Lower lobe of right lung (tissue), 2 donors: ENCODE measurements around the gene ATG3. TPM values are rescaled to one million over a fixed set of nuclear protein-coding genes. Genes with fewer than 3 reads are reported as not detected.
A peak's percentile ranks its signal among the peaks of the same experiment; 100 is the strongest.
"Not testable (repeated sequence)": the region's sequence is repeated elsewhere in the genome, so short reads cannot be mapped to it uniquely, and the experiment has no call there.

Experiments used
- ATAC-seq, 2 donors: fragments of 200-7000 bp; cut with Tn5 transposase; one replicate each; pipeline ENCODE4 v1.9.1; 2020 to 2022; ENCODE audit warnings: mild to moderate bottlenecking in 2 of 2, moderate library complexity in 2 of 2
- DNase-seq: peaks from one replicate; pipeline ENCODE4 v3.0.0-alpha.2; 2020
- H3K27ac ChIP-seq: fragments of 200-600 bp; one replicate; pipeline ENCODE4 v1.8.0; 2022
- H3K27me3 ChIP-seq: fragments of 200-600 bp; one replicate; pipeline ENCODE4 v1.8.0; 2022; ENCODE audit warnings: low read depth
- H3K36me3 ChIP-seq: fragments of 200-600 bp; one replicate; pipeline ENCODE4 v1.8.0; 2022; ENCODE audit warnings: mild to moderate bottlenecking
- H3K4me1 ChIP-seq: fragments of 200-600 bp; one replicate; pipeline ENCODE4 v1.8.0; 2022
- H3K4me3 ChIP-seq: fragments of 200-600 bp; one replicate; pipeline ENCODE4 v1.8.0; 2022; ENCODE audit warnings: mild to moderate bottlenecking
- H3K9me3 ChIP-seq: fragments of 200-600 bp; one replicate; pipeline ENCODE4 v1.8.0; 2022
- intact Hi-C: fragments of 100-400 bp; cut with DNase I; formaldehyde crosslinking; loops from one replicate; pipeline ENCODE4 v1.11.0; 2022
- total RNA-seq: library from RNA; stranded (reverse); fragmentation: NEBNext Ultra II Directional; extraction: Animal tissue kit (Norgen Biotek cat#: 25700); gene quantifications from one replicate; pipeline ENCODE4 v1.2.1, GENCODE V29; 2021
- TF ChIP-seq, protein P1 (sequence below): fragments of 200-600 bp; IDR thresholded peaks from one replicate; pipeline ENCODE4 v1.8.0; 2022; ENCODE audit warnings: antibody characterized with exemption, mild to moderate bottlenecking
- donor health status: DM: no; HTN: yes; CAD: no; lungs with severe emphysema.

The ATG3 gene
- total RNA-seq, 1 donor from 2014 or later, result 58.4 TPM

DNA sequence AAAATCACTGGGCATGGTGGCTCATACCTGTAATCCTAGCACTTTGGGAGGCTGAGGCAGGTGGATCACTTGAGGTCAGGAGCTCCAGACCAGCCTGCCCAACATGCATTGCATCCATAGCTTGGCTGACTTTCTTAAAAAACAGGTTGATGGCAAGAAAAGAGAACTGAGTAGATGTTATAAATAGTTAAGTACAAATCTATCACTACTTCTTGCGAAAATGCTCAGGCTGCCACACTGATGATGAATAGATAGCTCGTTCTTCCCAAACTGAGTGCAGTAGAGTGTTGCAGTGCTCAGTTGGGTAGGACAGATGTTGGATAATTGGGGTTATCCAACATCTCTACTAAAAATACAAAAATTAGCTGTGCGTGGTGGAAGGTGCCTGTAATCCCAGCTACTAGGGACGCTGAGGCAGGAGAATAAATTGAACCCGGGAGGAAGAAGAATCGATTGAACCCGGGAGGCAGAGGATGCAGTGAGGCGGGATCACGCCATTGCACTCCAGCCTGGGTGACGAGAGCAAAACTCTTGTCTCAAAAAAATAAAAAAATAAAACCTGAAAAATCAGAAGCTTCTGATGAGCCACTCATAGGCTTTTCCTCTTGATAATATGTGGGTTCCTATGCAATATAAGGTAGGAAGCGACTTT is 63.7 kb downstream of the ATG3 start:
- intact Hi-C loops, result no loop called here
- ATAC-seq (no peak), DNase-seq (no peak)
- TF ChIP-seq, protein P1, sequence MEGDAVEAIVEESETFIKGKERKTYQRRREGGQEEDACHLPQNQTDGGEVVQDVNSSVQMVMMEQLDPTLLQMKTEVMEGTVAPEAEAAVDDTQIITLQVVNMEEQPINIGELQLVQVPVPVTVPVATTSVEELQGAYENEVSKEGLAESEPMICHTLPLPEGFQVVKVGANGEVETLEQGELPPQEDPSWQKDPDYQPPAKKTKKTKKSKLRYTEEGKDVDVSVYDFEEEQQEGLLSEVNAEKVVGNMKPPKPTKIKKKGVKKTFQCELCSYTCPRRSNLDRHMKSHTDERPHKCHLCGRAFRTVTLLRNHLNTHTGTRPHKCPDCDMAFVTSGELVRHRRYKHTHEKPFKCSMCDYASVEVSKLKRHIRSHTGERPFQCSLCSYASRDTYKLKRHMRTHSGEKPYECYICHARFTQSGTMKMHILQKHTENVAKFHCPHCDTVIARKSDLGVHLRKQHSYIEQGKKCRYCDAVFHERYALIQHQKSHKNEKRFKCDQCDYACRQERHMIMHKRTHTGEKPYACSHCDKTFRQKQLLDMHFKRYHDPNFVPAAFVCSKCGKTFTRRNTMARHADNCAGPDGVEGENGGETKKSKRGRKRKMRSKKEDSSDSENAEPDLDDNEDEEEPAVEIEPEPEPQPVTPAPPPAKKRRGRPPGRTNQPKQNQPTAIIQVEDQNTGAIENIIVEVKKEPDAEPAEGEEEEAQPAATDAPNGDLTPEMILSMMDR, result no peak
- peak overlapping the region; percentile 17 for H3K4me3 ChIP-seq
- no peaks in the 10 kb centered on the region for H3K36me3 ChIP-seq
- no peaks in the 10 kb centered on the region for H3K9me3 ChIP-seq
- H3K27me3 ChIP-seq, result no peaks in the 10 kb centered on the region
- no peaks in the 10 kb centered on the region for H3K4me1 ChIP-seq
- H3K27ac ChIP-seq, result no peak overlapping the region

DNA sequence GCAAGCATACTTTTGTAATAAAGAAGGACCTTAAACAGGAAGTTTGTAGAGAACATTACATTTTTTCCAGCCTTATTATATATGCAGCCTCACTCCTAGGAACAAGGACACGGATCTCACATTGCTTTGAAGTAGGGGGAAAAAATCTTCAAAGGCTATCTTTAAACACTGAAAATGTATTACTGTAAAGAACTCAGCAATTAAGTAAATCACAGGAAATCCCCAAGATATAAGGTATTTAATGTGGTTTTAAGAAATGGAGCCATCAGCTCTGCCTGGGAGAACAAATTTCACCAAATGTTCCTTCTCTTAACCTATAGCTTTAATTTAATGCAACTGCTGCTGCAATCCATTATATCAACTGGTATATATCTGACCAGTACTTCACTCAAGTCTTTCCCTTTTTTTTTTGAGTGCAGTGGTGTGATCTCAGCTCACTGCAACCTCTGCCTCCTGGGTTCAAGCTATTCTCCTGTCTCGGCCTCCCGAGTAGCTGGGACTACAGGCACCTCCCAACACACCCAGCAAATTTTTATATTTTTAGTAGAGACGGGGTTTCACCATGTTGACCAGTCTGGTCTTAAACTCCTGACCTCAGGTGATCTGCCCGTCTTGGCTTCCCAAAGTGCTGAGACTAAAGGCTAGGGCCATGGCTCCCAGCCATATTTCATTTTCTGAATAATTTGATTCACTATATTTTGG is 65.2 kb downstream of the ATG3 start:
- Histone ChIP-seq H3K9me3 (no peaks in the 10 kb centered on the region), H3K27me3 (no peaks in the 10 kb centered on the region), H3K4me1 (no peaks in the 10 kb centered on the region), H3K4me3 (no peak overlapping the region), H3K36me3 (no peaks in the 10 kb centered on the region), H3K27ac (no peak overlapping the region)
- TF ChIP-seq, protein P1, result no peak
- intact Hi-C loops, result no loop called here
- no peak for DNase-seq
- ATAC-seq, result no peak

DNA sequence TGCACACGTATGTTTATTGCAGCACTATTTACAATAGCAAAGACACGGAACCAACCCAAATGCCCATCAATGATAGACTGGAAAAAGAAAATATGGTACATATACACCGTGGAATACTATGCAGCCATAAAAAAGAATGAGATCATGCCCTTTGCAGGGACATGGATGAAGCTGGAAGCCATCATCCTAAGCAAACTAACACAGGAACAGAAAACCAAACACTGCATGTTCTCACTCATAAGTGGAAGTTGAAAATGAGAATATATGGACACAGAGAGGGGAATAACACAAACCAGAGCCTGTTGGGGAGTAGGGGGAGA is 67.4 kb downstream of the ATG3 start:
- H3K4me1 ChIP-seq, H3K27me3 ChIP-seq, H3K4me3 ChIP-seq, H3K36me3 ChIP-seq, DNase-seq, intact Hi-C loops, ATAC-seq, H3K9me3 ChIP-seq, H3K27ac ChIP-seq: not testable (repeated sequence)

DNA sequence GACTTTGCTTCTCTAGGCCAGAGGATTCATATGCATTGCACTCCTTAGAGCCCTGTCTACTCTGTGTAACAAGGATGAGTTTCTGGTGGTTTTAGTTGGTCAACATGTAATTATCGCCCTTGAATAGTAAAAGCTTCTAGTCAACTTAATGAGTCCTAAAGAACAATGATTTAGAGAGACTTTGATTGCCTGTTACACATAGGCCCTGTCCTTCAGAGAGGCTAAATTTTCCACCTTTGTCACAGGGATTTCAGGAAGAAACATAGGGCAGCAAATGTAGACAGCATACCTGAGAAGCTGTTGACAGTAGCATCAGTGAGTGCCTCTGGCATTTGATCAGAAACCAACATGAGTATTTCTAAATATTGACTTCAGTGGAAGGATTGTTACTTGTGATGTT is 69.6 kb downstream of the ATG3 start:
- intact Hi-C loops, result no loop called here
- TF ChIP-seq, protein P1, result no peak
- Histone ChIP-seq H3K4me1 (no peaks in the 10 kb centered on the region), H3K36me3 (no peaks in the 10 kb centered on the region), H3K27me3 (no peaks in the 10 kb centered on the region), H3K9me3 (no peaks in the 10 kb centered on the region), H3K27ac (no peak overlapping the region), H3K4me3 (no peak overlapping the region)
- ATAC-seq (no peak), DNase-seq (no peak)

DNA sequence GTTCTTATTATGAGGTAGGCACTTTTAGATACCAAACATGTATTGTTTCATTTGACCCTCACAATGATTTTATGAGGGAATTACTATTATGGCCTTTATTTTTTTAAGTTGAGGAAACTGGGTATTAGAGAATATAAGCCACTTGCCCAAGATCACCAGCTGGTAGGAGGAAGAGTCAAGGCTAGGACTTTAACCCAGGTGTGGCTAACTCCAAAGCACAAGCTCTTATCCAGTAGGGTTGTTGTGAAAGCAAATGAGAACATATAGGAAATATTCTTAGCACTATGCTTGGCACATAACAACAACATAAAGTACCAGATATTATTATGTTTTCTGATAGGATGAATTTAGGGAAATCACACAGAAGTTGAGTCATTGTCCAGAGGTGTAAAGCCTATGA is 70.4 kb downstream of the ATG3 start:
- Histone ChIP-seq H3K27me3 (no peaks in the 10 kb centered on the region), H3K4me3 (no peak overlapping the region), H3K36me3 (no peaks in the 10 kb centered on the region), H3K4me1 (no peaks in the 10 kb centered on the region), H3K9me3 (no peaks in the 10 kb centered on the region), H3K27ac (no peak overlapping the region)
- ATAC-seq (no peak), DNase-seq (no peak)
- TF ChIP-seq, protein P1, result no peak
- intact Hi-C loops, result no loop called here

DNA sequence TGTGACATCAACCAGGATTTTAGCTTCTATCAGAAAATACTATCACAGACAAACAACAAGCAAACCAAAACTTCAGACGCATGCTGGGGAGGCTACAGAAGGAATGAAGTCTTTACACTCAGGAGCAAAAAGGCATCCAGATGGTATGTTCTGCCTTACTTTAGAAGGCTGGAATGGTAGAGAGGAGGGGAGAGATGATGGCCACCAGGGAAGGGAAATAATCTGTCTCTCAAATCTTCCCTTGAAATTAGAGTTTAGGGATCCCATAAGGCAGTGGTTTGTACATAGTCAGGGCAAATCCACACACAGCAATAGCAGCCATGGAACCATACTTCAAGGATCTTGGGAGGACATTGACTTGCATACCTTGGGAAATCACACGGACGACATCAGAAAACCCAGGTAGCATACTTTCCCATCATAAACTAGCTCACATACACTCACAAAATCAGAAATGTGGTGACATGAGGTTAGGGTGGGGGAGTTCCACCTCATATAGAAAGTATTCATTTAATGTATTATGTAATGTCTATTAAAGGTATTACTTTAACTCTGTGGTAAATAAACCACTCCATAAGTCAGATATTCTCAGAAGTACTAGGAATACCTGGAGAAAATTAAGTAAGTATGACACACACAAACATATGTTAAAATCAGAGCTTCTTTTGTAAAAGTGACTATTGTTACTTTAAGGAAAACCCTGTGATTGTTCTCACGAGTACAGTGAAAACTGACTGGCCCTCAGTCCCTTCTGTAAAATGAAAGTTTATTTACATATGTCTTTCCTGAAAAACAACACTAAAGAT is 71.9 kb downstream of the ATG3 start:
- no peaks in the 10 kb centered on the region for H3K4me1 ChIP-seq
- intact Hi-C loops, result no loop called here
- H3K27ac ChIP-seq, result no peak overlapping the region
- H3K9me3 ChIP-seq, result no peaks in the 10 kb centered on the region
- H3K4me3 ChIP-seq, result no peak overlapping the region
- H3K27me3 ChIP-seq, result no peaks in the 10 kb centered on the region
- no peak for ATAC-seq
- TF ChIP-seq, protein P1, result no peak
- DNase-seq, result no peak
- no peaks in the 10 kb centered on the region for H3K36me3 ChIP-seq
